KMS-11 (cell line): ENCODE data around the gene TPRA1.

Source experiments
- H2AFZ ChIP-seq: fragments of 200-600 bp; sonication (generic); 2 replicates; pipeline ENCODE4 v1.6.1; 2016; ENCODE audit warnings: antibody characterized with exemption, mixed run types, low read depth
- H3K27ac ChIP-seq: fragments of 200-600 bp; sonication (generic); 2 replicates; pipeline ENCODE4 v1.6.1; 2016; ENCODE audit warnings: mild to moderate bottlenecking, mixed run types
- H3K27me3 ChIP-seq: fragments of 200-600 bp; sonication (generic); 2 replicates; pipeline ENCODE4 v1.6.1; 2017; ENCODE audit warnings: mild to moderate bottlenecking, low read depth, mixed run types, moderate library complexity; ENCODE audit not compliant: insufficient read depth
- H3K36me3 ChIP-seq: fragments of 200-600 bp; sonication (generic); 2 replicates; pipeline ENCODE4 v1.6.1; 2017; ENCODE audit warnings: mild to moderate bottlenecking, mixed run types; ENCODE audit not compliant: insufficient read depth
- H3K4me1 ChIP-seq: fragments of 200-600 bp; sonication (generic); 2 replicates; pipeline ENCODE4 v1.6.1; 2016; ENCODE audit warnings: mild to moderate bottlenecking, low read depth, mixed run types; ENCODE audit not compliant: poor library complexity, severe bottlenecking
- H3K4me2 ChIP-seq: fragments of 200-600 bp; sonication (generic); 2 replicates; pipeline ENCODE4 v1.7.0; 2016; ENCODE audit warnings: mild to moderate bottlenecking, mixed run types
- H3K4me3 ChIP-seq: fragments of 200-600 bp; sonication (generic); IDR thresholded peaks from 2 replicates; pipeline ENCODE4 v1.6.1; 2017; ENCODE audit warnings: low read depth, low read length, mixed read lengths; ENCODE audit not compliant: insufficient read depth
- H3K79me2 ChIP-seq: fragments of 200-600 bp; sonication (generic); 2 replicates; pipeline ENCODE4 v1.6.1; 2016; ENCODE audit warnings: low read depth, mixed run types; ENCODE audit not compliant: insufficient read depth
- H3K9ac ChIP-seq: fragments of 200-600 bp; sonication (generic); 2 replicates; pipeline ENCODE4 v1.6.1; 2016; ENCODE audit warnings: mild to moderate bottlenecking, mixed run types
- H4K20me1 ChIP-seq: fragments of 200-600 bp; sonication (generic); 2 replicates; pipeline ENCODE4 v1.6.1; 2016; ENCODE audit warnings: mild to moderate bottlenecking, mixed run types; ENCODE audit not compliant: insufficient read depth
- TF ChIP-seq, protein P1 (sequence below): fragments of 200-600 bp; sonication (generic); conservative IDR thresholded peaks from 2 replicates; pipeline ENCODE4 v1.6.1; 2017; ENCODE audit warnings: low read depth, mild to moderate bottlenecking, antibody characterized with exemption, low read length, moderate library complexity, mixed read lengths

The TPRA1 gene

GRCh38 chr3:127629467-127630403 is 39.2 kb upstream of the TPRA1 start:
- TF ChIP-seq, protein P1, sequence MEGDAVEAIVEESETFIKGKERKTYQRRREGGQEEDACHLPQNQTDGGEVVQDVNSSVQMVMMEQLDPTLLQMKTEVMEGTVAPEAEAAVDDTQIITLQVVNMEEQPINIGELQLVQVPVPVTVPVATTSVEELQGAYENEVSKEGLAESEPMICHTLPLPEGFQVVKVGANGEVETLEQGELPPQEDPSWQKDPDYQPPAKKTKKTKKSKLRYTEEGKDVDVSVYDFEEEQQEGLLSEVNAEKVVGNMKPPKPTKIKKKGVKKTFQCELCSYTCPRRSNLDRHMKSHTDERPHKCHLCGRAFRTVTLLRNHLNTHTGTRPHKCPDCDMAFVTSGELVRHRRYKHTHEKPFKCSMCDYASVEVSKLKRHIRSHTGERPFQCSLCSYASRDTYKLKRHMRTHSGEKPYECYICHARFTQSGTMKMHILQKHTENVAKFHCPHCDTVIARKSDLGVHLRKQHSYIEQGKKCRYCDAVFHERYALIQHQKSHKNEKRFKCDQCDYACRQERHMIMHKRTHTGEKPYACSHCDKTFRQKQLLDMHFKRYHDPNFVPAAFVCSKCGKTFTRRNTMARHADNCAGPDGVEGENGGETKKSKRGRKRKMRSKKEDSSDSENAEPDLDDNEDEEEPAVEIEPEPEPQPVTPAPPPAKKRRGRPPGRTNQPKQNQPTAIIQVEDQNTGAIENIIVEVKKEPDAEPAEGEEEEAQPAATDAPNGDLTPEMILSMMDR, result no peak
- peaks cover 7% of the 10 kb centered on the region for H3K4me1 ChIP-seq
- no peak overlapping the region for H2AFZ ChIP-seq
- H4K20me1 ChIP-seq, result no peaks in the 10 kb centered on the region
- H3K9ac ChIP-seq, result no peak overlapping the region
- no peak overlapping the region for H3K4me2 ChIP-seq
- H3K79me2 ChIP-seq, result no peaks in the 10 kb centered on the region
- H3K36me3 ChIP-seq, result no peaks in the 10 kb centered on the region
- H3K27me3 ChIP-seq, result no peaks in the 10 kb centered on the region
- H3K27ac ChIP-seq, result no peak overlapping the region
- no peak overlapping the region for H3K4me3 ChIP-seq

DNA sequence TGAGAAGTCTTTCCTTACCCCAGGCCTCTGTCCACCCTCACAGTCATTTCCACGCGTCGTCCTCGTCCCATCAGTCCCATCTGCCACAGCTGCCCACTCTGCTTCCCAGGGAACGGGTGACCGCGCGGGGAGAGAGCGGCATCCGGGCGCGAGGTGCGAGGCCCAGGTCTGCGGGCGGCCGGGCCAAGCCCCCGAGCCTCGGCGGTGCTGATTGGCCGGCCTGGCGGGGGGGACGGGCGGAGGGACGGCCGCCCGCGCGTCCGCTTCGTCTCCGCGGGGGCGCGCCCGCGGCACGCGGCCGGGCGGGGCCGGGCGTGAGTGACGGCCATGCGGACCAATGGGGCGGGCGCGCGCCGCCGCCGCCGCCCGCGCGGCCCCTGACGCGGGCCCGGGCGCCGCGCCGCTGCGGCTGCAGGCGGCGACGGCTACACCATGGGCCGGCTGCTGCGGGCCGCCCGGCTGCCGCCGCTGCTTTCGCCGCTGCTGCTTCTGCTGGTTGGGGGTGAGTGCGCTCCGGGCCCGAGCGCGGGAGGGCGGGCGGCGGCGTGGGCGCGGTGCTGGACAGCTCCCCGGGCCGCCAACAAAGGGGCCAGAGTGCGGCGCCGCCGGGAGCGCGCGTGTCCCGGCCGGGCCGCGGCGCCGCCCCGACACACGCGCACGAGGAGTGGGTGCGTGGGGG is 38.4 kb upstream of the TPRA1 start, which contains the start of gene PODXL2:
Gene PODXL2 (plus strand): TSS at position 398 of the 679 bp plus-strand sequence. CDS start 35 bp downstream, at position 433.
- Histone ChIP-seq H3K4me2 (no peak within 1 kb of the TSS), H3K36me3 (no peaks in the 10 kb centered on the region), H3K27ac (no peak within 1 kb of the TSS), H3K4me1 (peaks cover 7% of the 10 kb centered on the region), H3K27me3 (no peaks in the 10 kb centered on the region), H4K20me1 (no peaks in the 10 kb centered on the region), H3K4me3 (no peak within 1 kb of the TSS), H3K79me2 (no peaks in the 10 kb centered on the region), H2AFZ (no peak within 1 kb of the TSS), H3K9ac (no peak within 1 kb of the TSS)
- TF ChIP-seq, protein P1, result no peak

GRCh38 chr3:127628426-127628787 is 37.9 kb upstream of the TPRA1 start:
- Histone ChIP-seq H3K9ac (no peak overlapping the region), H3K4me2 (no peak overlapping the region), H3K27ac (no peak overlapping the region), H3K27me3 (no peaks in the 10 kb centered on the region), H4K20me1 (no peaks in the 10 kb centered on the region), H3K4me1 (peaks cover 7% of the 10 kb centered on the region), H3K36me3 (no peaks in the 10 kb centered on the region), H3K79me2 (no peaks in the 10 kb centered on the region), H3K4me3 (no peak overlapping the region), H2AFZ (no peak overlapping the region)
- TF ChIP-seq, protein P1, result no peak

DNA sequence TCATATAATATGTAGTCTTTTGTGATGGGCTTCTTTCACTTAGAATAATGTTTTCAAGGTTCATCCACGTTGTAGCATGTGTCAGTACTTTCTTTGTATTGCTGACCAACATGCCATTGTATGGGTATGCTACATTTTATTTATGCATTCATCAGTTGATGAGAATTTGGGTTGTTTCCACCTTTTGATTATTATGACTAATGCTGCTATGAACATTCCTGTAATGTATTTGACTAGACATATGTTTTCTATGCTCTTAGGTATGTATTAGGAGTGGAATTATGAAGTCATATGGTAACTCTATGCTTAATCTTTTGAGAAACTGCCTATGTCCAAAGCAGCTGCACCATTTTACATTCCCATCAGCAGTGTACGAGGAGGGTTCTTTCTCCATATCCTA is 35.3 kb upstream of the TPRA1 start:
- Histone ChIP-seq H3K27ac (no peak overlapping the region), H3K4me2 (no peak overlapping the region), H2AFZ (no peak overlapping the region), H3K9ac (no peak overlapping the region), H3K4me3 (no peak overlapping the region), H3K36me3 (no peaks in the 10 kb centered on the region; the same call in 1 of the 2 replicates), H3K79me2 (no peaks in the 10 kb centered on the region), H3K4me1 (peaks cover 7% of the 10 kb centered on the region), H3K27me3 (no peaks in the 10 kb centered on the region), H4K20me1 (no peaks in the 10 kb centered on the region)
- TF ChIP-seq, protein P1, result no peak
